GM18499 (cell line): ENCODE measurements around the gene TARDBP.
"Not testable (repeated sequence)": the region's sequence is repeated elsewhere in the genome, so short reads cannot be mapped to it uniquely, and the experiment has no call there.

Experiments
- ATAC-seq: cut with Tn5 transposase; IDR thresholded peaks from one replicate; pipeline ENCODE4 v1.9.1; 2021; ENCODE audit warnings: moderate number of reproducible peaks; ENCODE audit not compliant: insufficient read depth, unreplicated experiment

TARDBP gene

GRCh38 chr1:11040105-11040429 is 27.6 kb downstream of the TARDBP start:
- not testable (repeated sequence) for ATAC-seq

GRCh38 chr1:11041048-11041447 is 28.6 kb downstream of the TARDBP start:
- no peak for ATAC-seq

- ATAC-seq = no peak
Measured at GRCh38 chr1:11042065-11042464, 29.6 kb downstream of the TARDBP start.

- no peak for ATAC-seq
Measured at GRCh38 chr1:11042995-11043874, 30.8 kb downstream of the TARDBP start.

GRCh38 chr1:11044086-11044848 is 31.8 kb downstream of the TARDBP start:
- ATAC-seq = no peak

GRCh38 chr1:11044849-11045427 is 32.5 kb downstream of the TARDBP start:
- no peak for ATAC-seq

- no peak for ATAC-seq
Measured at GRCh38 chr1:11045428-11046269, 33.2 kb downstream of the TARDBP start.

- no peak for ATAC-seq
Measured at GRCh38 chr1:11046270-11046566, 33.8 kb downstream of the TARDBP start.

- ATAC-seq = no peak
Measured at GRCh38 chr1:11046625-11047365, 34.3 kb downstream of the TARDBP start, which contains the start of gene MASP2. MASP2 (minus strand) TSS chr1:11047239; CDS start chr1:11047207, 32 bp downstream.

GRCh38 chr1:11051121-11051520 is 38.7 kb downstream of the TARDBP start:
- ATAC-seq = not testable (repeated sequence)

GRCh38 chr1:11051781-11052511 is 39.5 kb downstream of the TARDBP start:
- no peak for ATAC-seq

- ATAC-seq = no peak
Measured at GRCh38 chr1:11052839-11053757, 40.6 kb downstream of the TARDBP start.

GRCh38 chr1:11053758-11054137 is 41.3 kb downstream of the TARDBP start:
- no peak for ATAC-seq

- ATAC-seq = no peak
Measured at GRCh38 chr1:11054181-11054580, 41.7 kb downstream of the TARDBP start.

GRCh38 chr1:11054666-11055065 is 42.2 kb downstream of the TARDBP start:
- no peak for ATAC-seq

GRCh38 chr1:11055676-11056075 is 43.2 kb downstream of the TARDBP start:
- ATAC-seq = no peak

GRCh38 chr1:11056504-11056903 is 44.0 kb downstream of the TARDBP start:
- ATAC-seq = no peak

- no peak for ATAC-seq
Measured at GRCh38 chr1:11057477-11057876, 45.0 kb downstream of the TARDBP start.
